Endothelial cell of umbilical vein (primary cell): ENCODE data around the gene ARHGEF26.

Experiments
- EZH2 ChIP-seq: IDR thresholded peaks from 2 replicates; pipeline ENCODE4 v1.6.1; 2012; ENCODE audit warnings: borderline replicate concordance, low read depth, mild to moderate bottlenecking, moderate library complexity, low read length, inconsistent platforms; ENCODE audit not compliant: severe bottlenecking
- JUN ChIP-seq: IDR thresholded peaks from 2 replicates; pipeline ENCODE4 v1.6.1; 2011; ENCODE audit warnings: borderline replicate concordance, low read depth; ENCODE audit not compliant: insufficient read length, insufficient read depth
- MYC ChIP-seq: IDR thresholded peaks from one replicate; pipeline ENCODE4 v1.6.1; 2011; ENCODE audit warnings: mild to moderate bottlenecking, low read depth, low read length
- POLR2A ChIP-seq: IDR thresholded peaks from 2 replicates; pipeline ENCODE4 v1.6.1; 2012; ENCODE audit warnings: low read depth, mild to moderate bottlenecking, control low read depth, low read length
- POLR2AphosphoS5 ChIP-seq: IDR thresholded peaks from 2 replicates; pipeline ENCODE4 v1.6.1; 2012; ENCODE audit warnings: low read depth, mild to moderate bottlenecking, control low read depth, low read length, moderate library complexity; ENCODE audit not compliant: insufficient read depth
- TF ChIP-seq, protein P1 (sequence below), 2 donors: IDR thresholded peaks; 1 replicate in 1 of 2; 2 replicates in 1 of 2; pipeline ENCODE4 v1.5.1; 2011; ENCODE audit warnings: low read length in 2 of 2, mild to moderate bottlenecking in 2 of 2, moderate library complexity in 2 of 2, control low read depth in 1 of 2, inconsistent platforms in 1 of 2, low read depth in 1 of 2; ENCODE audit not compliant: insufficient read depth in 1 of 2; ENCODE audit errors: extremely low read depth in 1 of 2
- TF ChIP-seq, protein P2 (sequence below): IDR thresholded peaks from 2 replicates; pipeline ENCODE4 v1.6.1; 2011; ENCODE audit not compliant: insufficient read depth, insufficient read length

DNA sequence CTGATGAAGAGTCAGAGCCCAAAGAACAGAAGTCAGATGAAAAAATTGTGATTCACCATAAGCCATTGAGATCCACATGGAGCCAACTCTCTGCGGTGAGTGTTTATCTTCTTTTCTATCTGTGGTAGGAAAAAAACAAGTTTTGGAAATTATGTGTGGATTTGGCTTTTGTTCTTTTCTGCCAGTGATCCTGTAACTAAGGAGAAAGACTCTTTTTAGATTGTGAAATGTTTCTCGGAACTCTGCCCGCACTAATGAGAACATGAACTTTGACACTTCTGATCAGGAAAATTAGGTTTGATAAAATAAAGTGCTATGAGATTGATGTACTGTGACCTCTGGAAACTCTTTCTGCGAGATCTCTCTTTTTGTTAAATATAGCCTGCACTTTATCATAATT lies 8.4 kb downstream of the ARHGEF26 start:
- no peak for TF ChIP-seq POLR2A
- TF ChIP-seq, protein P1, sequence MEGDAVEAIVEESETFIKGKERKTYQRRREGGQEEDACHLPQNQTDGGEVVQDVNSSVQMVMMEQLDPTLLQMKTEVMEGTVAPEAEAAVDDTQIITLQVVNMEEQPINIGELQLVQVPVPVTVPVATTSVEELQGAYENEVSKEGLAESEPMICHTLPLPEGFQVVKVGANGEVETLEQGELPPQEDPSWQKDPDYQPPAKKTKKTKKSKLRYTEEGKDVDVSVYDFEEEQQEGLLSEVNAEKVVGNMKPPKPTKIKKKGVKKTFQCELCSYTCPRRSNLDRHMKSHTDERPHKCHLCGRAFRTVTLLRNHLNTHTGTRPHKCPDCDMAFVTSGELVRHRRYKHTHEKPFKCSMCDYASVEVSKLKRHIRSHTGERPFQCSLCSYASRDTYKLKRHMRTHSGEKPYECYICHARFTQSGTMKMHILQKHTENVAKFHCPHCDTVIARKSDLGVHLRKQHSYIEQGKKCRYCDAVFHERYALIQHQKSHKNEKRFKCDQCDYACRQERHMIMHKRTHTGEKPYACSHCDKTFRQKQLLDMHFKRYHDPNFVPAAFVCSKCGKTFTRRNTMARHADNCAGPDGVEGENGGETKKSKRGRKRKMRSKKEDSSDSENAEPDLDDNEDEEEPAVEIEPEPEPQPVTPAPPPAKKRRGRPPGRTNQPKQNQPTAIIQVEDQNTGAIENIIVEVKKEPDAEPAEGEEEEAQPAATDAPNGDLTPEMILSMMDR (IDR thresholded peaks at IDR 0.05; ENCODE audit: extremely low read depth in 1 of 2, insufficient read depth in 1 of 2, low read depth in 1 of 2, low read length in 2 of 2), result no peak
- TF ChIP-seq POLR2AphosphoS5, result no peak
- TF ChIP-seq EZH2, result no peak
- TF ChIP-seq, protein P2, sequence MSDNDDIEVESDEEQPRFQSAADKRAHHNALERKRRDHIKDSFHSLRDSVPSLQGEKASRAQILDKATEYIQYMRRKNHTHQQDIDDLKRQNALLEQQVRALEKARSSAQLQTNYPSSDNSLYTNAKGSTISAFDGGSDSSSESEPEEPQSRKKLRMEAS, result no peak
- no peak for TF ChIP-seq MYC
- TF ChIP-seq JUN, result no peak
